GM19395 (cell line): ENCODE results near the gene MYADM.
"Not testable (repeated sequence)": the region's sequence is repeated elsewhere in the genome, so short reads cannot be mapped to it uniquely, and the experiment has no call there.

ENCODE experiments used
- ATAC-seq: cut with Tn5 transposase; IDR thresholded peaks from one replicate; pipeline ENCODE4 v1.9.1; 2021; ENCODE audit warnings: mild to moderate bottlenecking, moderate library complexity; ENCODE audit not compliant: unreplicated experiment

MYADM gene

DNA sequence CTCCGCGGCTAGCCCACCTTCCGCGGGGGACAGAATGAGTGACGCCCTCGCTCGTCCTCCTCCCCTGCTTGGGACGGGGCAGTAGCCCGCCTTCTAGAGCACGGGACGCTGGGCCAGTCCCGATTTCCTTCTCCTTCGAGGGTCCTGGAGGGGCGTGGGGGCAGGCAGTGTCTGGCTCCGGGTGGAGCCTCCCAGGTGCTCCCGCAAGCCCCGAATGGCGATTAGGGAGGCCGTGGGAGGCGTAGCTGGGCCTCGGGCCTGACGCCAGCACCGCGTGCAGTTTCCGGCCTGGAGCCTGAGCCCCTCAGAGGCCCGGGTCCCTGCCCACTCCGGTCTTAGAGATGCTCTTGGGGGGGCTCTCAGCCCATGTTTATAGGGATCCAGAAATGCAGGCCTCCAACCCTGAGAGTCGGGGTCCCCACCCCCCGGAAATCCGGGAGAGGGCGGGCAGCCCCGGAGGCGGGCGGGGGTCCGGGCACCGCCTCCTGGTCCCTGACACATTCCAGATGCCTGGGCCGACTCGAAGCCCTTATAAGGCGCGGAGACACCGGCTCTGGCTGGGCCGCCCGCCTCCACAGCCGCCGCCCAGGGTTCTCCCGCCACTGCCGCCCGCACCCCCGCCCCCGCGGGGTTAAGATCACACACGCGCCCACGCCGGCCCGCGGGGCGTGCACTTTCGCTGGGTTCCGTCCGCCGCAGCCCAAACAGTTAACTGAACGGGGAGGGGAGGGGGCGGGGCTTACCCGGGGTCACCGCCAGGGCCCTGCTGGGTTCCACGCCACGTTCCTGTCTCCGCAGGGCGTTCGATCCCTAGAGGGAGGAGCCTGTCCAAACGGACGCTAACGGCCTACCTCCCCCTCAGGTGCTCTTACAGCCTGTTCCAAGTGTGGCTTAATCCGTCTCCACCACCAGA, 1.5 kb downstream of the MYADM start:
- ATAC-seq, result peak; percentile 49

DNA sequence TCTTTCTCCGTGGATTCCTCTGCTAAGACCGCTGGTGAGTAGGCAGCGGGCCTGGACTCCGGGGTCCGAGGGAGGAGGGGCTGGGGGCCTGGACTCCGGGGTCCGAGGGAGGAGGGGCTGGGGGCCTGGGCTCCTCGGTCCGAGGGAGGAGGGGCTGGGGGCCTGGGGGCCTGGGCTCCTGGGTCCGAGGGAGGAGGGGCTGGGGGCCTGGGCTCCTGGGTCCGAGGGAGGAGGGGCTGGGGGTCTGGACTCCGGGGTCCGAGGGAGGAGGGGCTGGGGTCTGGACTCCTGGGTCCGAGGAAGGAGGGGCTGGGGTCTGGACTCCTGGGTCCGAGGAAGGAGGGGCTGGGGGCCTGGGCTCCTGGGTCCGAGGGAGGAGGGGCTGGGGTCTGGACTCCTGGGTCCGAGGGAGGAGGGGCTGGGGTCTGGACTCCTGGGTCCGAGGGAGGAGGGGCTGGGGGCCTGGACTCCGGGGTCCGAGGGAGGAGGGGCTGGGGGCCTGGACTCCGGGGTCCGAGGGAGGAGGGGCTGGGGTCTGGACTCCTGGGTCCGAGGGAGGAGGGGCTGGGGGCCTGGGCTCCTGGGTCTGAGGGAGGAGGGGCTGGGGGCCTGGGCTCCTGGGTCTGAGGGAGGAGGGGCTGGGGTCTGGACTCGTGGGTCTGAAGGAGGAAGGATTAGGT, 2.3 kb downstream of the MYADM start:
- not testable (repeated sequence) for ATAC-seq

DNA sequence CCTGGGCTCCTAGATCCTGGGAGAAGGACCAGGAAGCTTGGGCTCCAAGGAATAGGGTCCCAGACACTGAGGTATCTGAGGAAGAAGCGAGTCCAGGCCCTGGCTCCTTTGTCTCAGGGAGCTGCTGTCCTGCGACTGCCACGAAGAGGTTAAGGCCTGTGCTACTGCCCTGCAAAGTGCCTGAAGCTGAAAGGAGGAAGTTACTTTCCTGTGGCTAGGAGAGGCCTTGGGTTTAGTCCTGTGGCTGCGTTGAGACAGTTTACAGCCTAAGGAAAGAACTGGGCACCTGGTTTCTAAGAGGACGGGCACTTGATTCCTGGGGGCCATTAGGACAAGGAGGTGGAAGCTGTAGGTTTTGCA, 2.8 kb downstream of the MYADM start:
- ATAC-seq, result no peak

DNA sequence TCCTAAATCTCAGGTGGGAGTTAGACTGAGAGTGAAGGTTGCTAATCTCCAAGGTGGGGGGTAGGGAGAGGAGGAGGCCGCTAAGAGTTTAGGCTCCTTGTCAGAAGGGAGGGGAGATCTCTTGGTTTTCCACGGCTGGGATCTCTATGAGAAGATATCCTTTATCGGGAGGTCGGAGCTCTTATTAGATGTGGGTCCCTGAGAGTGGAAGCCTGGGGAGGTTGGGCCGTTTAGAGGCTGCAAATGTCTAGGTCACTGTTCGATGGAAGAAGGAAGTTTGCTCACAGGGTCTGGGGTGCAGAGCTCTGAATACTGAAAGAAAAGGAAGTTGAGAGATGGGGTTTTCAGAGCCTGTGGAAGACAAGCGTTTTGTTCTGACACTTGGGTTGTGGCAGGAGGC, 3.8 kb downstream of the MYADM start:
- ATAC-seq, result no peak

DNA sequence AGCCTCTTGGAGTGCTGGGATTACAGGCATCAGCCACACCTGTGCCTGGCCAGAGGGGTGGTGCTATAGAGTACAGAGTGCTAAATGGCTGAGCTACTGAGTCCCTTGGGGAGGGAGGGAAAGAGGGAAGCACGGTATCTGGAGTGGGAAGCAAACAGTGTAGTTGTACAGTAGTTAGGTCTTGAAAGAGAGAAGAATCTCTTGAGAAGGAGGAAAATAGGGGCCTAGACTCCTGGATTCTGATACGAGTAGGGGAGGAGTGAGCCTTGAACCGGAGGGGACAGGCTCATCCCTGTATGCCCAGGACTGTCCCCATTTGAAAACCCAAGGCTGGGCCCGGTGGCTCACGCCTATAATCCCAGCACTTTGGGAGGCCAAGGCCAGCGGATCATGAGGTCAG, 5.1 kb downstream of the MYADM start:
- no peak for ATAC-seq

DNA sequence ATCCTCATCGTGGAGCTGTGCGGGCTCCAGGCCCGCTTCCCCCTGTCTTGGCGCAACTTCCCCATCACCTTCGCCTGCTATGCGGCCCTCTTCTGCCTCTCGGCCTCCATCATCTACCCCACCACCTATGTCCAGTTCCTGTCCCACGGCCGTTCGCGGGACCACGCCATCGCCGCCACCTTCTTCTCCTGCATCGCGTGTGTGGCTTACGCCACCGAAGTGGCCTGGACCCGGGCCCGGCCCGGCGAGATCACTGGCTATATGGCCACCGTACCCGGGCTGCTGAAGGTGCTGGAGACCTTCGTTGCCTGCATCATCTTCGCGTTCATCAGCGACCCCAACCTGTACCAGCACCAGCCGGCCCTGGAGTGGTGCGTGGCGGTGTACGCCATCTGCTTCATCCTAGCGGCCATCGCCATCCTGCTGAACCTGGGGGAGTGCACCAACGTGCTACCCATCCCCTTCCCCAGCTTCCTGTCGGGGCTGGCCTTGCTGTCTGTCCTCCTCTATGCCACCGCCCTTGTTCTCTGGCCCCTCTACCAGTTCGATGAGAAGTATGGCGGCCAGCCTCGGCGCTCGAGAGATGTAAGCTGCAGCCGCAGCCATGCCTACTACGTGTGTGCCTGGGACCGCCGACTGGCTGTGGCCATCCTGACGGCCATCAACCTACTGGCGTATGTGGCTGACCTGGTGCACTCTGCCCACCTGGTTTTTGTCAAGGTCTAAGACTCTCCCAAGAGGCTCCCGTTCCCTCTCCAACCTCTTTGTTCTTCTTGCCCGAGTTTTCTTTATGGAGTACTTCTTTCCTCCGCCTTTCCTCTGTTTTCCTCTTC, 6.3 kb downstream of the MYADM start:
- ATAC-seq, result no peak

DNA sequence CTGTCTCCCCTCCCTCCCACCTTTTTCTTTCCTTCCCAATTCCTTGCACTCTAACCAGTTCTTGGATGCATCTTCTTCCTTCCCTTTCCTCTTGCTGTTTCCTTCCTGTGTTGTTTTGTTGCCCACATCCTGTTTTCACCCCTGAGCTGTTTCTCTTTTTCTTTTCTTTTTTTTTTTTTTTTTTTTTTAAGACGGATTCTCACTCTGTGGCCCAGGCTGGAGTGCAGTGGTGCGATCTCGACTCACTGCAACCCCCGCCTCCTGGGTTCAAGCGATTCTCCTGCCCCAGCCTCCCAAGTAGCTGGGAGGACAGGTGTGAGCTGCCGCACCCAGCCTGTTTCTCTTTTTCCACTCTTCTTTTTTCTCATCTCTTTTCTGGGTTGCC, 6.9 kb downstream of the MYADM start:
- no peak for ATAC-seq

DNA sequence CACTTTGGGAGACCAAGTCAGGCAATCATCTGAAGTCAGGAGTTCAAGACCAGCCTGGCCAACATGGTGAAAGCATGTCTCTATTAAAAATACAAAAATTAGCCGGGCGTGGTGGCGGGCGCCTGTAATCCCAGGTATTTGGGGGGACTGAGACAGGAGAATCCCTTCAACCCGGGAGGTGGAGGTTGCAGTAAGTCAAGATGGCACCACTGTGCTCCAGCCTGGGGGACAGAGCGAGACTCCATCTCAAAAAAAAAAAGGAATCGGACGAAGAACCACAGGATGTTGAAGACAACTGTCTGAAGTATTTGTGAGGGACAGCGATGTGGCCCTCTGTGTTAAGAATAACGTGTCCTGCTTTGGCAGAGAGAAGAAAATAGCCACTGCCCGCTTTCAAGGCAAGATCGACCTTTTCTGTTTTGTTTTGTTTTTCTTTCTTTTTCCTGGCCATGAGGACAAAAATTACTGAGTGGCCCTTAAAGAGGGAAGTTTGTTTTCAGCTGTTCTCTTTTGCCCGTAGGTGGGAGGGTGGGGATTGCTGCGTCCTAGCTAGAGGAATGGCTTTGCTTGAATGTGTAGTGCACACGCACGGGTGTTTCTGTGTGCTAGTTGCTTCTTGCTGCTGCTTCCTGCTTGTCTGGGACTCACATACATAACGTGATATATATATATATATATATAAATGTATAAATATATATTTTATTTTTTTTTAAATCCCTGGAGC, 8.1 kb downstream of the MYADM start:
- no peak for ATAC-seq

DNA sequence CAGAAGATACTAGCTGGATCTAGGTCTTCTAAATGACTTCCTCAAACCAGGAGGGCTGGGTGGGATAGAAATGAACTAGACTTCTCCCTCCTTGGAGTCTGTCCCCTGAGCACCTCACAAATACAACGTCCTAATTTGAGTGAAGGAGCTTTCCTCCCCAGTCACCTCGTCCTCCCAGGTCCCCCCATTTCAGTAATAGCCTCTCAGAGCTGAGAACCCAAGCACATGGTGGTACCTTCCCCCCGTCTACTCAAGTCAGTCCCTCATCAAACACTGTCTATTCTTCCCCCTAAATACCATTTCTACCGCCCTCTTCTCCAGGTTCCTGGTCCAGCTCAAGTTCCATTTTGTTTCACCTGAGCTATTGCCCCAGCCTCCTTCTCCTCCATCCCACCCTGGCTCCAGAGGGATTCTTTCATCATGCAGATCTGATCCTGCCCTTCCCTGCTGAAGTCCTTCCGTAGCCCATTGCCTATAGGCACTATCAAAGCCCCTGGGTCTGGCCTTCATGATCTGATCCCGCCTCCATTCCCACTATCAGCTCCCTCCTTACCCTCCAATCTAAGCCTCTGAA, 9.1 kb downstream of the MYADM start:
- ATAC-seq, result no peak

DNA sequence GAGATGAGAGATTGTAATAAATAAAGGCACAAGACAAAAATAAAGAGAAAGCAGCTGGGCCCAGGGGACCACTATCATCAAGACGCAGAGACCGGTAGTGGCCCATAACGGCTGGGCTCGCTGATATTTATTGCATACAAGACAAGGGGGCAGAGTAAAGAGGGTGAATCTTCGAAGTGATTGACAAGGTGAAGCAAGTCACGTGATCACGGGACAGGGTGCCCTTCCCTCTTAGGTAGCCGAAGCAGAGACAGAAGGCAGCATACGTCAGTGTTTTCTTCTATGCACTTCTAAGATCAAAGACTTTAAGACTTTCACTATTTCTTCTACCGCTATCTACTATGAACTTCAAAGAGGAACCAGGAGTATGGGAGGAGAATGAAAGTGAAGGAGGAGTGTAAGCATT, 9.7 kb downstream of the MYADM start:
- no peak for ATAC-seq

DNA sequence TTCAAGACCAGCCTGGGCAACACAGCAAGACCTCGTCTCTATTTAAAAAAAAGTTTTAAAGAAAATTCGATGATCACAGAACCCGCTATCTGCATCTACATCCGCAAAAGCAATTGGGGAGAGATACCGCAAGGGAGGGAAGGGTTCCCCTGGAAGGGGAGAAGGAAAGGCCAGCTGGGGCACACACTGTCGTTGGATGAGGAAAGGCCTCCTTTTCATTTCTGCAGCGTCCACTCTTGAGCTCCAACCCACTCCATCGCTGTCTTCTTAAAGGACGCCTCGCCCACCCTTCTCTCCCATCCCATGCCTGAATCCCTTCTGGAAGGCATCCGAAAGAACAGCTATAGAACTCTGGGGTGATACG, 11.1 kb downstream of the MYADM start:
- no peak for ATAC-seq

DNA sequence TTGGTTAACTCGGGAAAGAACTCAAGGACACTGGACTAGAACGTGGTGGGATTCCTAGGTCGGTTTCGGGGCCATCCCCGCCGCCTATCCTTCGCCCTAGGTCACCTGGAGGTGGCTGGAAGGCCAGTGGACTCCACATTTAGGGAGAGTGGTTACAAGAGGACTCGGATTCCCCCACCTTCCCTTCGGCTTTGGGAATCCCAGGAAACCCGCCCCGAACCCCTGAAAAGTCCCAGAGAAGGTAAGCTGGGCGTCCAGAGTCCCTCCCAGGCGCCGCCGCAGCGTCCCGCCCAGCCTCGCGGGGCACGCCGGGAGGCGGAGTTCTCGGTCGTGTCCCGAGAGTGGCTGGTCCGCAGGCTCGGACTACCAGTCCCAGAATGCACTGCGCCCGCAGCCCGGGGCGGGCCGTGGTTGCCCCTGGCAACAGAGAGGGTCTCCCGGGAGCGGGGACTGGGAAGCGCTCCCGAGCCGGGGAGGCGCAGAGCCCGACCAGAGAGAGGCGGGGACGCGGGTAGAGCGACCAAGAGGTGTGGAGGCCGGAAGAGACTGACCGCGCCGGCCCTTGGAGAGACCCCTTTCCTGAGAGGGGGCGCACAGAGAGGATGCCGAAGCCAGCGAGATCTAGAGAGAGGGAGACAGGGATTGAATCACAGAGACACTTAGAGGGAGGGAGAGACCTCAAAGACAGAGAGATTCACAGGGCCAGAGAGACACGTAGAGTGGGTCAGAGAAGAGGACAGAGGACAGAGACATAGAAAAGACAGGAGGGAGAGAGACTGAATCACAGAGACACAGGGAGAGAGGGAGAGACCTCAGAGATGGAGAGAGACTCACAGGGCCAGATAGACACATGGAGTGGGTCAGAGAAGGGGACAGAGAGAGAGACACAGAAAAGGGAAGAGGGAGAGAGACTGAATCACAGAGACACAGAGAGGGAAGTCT, 11.7 kb downstream of the MYADM start:
- ATAC-seq, result peak; percentile 81

DNA sequence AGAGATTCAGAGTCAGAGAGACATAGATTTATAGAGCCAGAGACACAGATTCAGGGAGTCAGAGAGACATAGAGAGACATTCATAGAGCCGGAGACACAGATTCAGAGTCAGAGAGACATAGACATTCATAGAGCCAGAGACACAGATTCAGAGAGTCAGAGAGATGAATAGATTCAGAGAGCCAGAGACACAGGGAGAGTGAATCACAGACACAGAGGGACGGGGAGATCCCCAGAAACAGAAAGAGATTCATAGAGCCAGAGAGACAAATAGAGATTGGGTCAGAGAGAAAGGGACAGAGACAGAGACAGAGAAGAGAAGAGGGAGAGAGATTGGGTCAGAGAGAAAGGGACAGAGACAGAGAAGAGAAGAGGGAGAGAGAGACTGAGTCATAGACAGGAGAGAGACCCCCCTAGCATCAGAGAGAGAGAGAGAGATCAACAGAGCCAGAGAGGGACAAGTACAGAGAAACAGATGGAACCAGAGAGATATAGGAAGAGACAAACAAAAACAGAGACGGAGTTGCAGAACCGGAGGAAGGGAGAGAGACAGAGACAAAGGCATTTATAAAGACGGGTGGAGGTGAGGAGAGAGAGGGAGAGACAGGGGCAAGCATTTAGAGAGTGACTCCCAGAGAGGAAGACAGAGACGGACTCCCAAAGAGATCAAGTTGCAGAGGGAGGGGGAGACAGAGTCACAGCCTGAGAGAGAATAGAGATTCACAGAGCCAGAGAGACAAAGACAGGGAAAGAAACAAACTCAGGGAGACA, 13.2 kb downstream of the MYADM start:
- ATAC-seq, result no peak

DNA sequence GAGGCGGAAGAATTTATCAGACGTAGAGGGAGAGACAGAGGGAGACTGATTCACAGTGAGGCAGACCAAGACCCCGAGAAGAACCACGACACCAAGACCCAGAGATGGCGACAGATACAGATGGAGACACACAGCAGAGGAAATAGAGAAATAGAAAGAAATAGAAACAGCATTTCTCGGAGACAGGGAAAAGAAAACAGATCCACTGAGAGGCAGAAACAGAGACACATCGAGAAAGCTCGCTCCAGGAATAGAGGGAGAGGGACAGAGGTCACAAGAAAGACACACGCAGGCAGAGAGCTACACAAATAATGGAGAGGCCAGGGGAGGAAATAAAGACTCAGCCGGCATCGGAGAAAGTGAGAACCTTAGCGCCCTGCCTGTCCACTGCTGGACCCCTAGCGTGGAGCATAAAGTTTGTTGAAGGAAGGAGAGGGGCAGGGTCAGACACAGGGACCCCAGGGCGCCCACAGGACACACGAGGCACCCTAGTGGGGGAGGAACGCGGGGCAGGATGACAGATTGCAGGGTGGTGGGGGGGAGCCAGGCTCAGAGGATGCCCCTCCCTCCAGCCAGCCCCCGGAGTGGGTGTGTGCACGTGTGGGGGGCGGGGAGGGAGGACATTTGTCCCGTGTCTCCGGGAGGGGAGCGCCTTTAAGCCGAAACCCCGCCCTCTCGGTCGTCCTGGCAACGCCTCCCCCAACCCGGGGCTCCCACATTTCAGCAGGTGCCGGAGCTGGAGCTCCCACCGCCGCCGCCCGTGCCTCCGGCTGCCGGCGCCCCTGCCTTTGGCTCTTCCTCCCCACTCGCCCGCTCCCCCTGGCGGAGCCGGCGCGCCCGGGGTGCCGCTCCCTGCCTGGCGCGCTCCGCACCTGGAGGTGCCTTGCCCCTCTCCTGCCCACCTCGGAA, 14.1 kb downstream of the MYADM start, which contains the start of gene PRKCG:
Gene PRKCG (plus strand): TSS at position 716 of the 909 bp plus-strand sequence. CDS start 298 bp downstream, outside the sequence.
- no peak for ATAC-seq

DNA sequence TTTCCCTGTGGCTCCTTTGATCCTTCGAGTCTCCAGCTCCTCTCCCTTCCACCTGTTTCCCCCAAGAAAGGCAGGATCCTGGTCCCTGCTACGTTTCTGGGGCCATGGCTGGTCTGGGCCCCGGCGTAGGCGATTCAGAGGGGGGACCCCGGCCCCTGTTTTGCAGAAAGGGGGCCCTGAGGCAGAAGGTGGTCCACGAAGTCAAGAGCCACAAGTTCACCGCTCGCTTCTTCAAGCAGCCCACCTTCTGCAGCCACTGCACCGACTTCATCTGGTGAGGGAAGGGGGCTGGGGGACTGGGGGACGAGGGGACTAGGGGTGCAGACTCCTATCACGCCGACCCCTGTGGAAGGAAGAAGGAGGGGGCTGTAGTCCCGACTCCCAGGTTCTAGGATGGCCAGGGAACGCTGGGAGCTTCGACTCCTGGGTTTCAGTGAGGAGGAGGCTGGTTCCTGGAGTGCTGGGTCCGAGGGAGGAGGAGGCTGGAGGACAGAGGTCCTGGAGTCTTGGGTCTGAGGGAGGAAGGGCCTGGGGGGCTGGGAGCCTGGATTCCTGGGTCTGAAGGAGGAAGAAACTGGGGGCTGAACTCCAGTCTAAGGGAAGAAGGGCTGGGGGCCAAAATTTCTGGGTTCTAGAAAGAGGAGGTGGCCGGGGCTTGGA, 14.8 kb downstream of the MYADM start:
- ATAC-seq, result no peak

DNA sequence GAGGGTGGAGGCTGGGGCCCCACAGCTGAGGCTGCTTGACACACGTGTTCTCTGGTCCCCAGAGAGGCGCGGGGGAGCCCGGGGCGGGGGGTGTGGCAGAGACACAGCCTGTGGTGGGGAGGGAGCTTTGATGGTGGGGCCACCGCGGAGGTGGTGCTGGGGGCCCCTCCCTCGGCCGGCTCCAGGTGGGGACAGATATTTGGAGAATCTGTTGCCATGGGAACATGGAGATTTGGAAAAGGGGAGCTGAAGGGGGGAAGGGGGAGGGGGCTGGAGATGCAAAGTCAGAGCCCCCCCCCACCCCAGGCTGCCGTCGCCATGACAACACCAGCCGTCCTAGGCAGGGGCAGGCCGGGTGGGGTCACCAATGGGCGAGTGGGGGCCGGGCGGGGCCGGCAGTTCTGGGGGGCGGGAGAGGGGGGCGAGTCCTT, 15.6 kb downstream of the MYADM start:
- ATAC-seq, result no peak

DNA sequence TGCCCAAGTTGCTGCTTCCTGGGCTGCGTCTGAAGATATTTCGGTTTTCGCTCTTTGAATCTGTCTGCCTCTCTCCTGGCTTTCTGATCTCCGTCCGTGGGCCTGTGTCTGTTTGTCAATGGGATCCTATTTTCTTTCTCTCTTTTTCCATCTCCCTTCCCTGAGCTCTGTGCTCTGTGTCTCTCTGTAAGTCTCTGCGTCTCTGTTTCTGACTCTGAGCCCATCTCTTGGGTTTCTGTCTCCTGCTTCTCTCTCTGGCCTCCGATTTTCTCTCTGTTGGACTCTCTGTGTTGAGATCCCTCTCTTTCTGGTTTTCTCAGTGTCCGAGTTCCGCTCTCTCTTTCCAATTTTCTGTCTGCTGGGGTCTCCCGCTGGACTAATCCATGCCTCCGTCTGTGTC, 16.1 kb downstream of the MYADM start:
- ATAC-seq, result no peak
